Retinal pigment epithelial cell (primary cell): ENCODE measurements around the gene DNMT3A.

Source experiments
- DNase-seq: peaks from one replicate; pipeline ENCODE4 v3.0.0-alpha.2; 2010; ENCODE audit warnings: low read depth
- H3K4me3 ChIP-seq: 2 replicates; pipeline ENCODE4 v1.5.1; 2011; ENCODE audit warnings: mild to moderate bottlenecking, low read length, control low read depth, moderate library complexity
- CTCF ChIP-seq: conservative IDR thresholded peaks from 2 replicates; pipeline ENCODE4 v1.5.1; 2011; ENCODE audit warnings: low read depth, low read length, control low read depth, inconsistent platforms

Gene DNMT3A

GRCh38 chr2:25285265-25286024, 56.3 kb downstream of the DNMT3A start:
- no peak for DNase-seq
- H3K4me3 ChIP-seq: no peak overlapping the region
- no peak for TF ChIP-seq CTCF

- no peak for DNase-seq
- TF ChIP-seq CTCF: no peak
- no peak overlapping the region for H3K4me3 ChIP-seq
Measured at GRCh38 chr2:25284756-25285155, 57.0 kb downstream of the DNMT3A start.

GRCh38 chr2:25283921-25284320, 57.8 kb downstream of the DNMT3A start:
- TF ChIP-seq CTCF: no peak
- H3K4me3 ChIP-seq: no peak overlapping the region
- no peak for DNase-seq

- no peak for DNase-seq
- no peak overlapping the region for H3K4me3 ChIP-seq
Measured at GRCh38 chr2:25281941-25282340, 59.8 kb downstream of the DNMT3A start.

GRCh38 chr2:25281522-25281921, 60.2 kb downstream of the DNMT3A start:
- H3K4me3 ChIP-seq: no peak overlapping the region
- DNase-seq: no peak
- TF ChIP-seq CTCF: no peak

More at GRCh38 chr2:25281941-25282340, 59.8 kb downstream of the DNMT3A start:
- TF ChIP-seq CTCF: no peak

- DNase-seq: no peak
- no peak overlapping the region for H3K4me3 ChIP-seq
- no peak for TF ChIP-seq CTCF
Measured at GRCh38 chr2:25280051-25280687, 61.6 kb downstream of the DNMT3A start.
